Breast epithelium (tissue), 4 donors: ENCODE results near the gene NUP37. TPM values are rescaled to one million over a fixed set of nuclear protein-coding genes. Genes with fewer than 3 reads are reported as not detected.
"Not testable (repeated sequence)": the region's sequence is repeated elsewhere in the genome, so short reads cannot be mapped to it uniquely, and the experiment has no call there.

Experiments
- DNase-seq, 2 donors: peaks; one replicate each; pipeline ENCODE4 v3.0.0-alpha.2; 2019; ENCODE audit warnings: low spot score in 2 of 2
- H3K27ac ChIP-seq, 2 donors: fragments of 200-600 bp; sonication (generic) in 1 of 2; one replicate each; pipeline ENCODE4 v1.5.1; 2016 to 2019; ENCODE audit warnings: mild to moderate bottlenecking in 1 of 2
- H3K27me3 ChIP-seq, 2 donors: fragments of 200-600 bp; sonication (generic) in 1 of 2; one replicate each; pipeline versions ENCODE4 v1.5.1 to v1.6.0; 2017 to 2019; ENCODE audit warnings: control low read depth in 1 of 2, mild to moderate bottlenecking in 1 of 2
- H3K36me3 ChIP-seq: fragments of 200-600 bp; one replicate; pipeline ENCODE4 v1.5.1; 2019
- H3K4me1 ChIP-seq, 2 donors: fragments of 200-600 bp; sonication (generic); one replicate each; pipeline ENCODE4 v1.5.1; 2016 to 2019; ENCODE audit warnings: control low read depth in 1 of 2
- H3K4me3 ChIP-seq, 3 donors: fragments of 200-600 bp; sonication (generic); 1 replicate in 2 of 3; 2 replicates in 1 of 3; pipeline ENCODE4 v1.5.1; 2016 to 2019; ENCODE audit warnings: mild to moderate bottlenecking in 3 of 3, moderate library complexity in 2 of 3
- H3K9me3 ChIP-seq, 2 donors: fragments of 200-600 bp; sonication (generic) in 1 of 2; one replicate each; pipeline ENCODE4 v1.5.1; 2016 to 2019; ENCODE audit warnings: control low read depth in 1 of 2
- POLR2A ChIP-seq: fragments of 450-650 bp; IDR thresholded peaks from one replicate; pipeline ENCODE4 v1.6.1; 2016; ENCODE audit warnings: antibody characterized with exemption, mild to moderate bottlenecking, moderate library complexity
- POLR2AphosphoS5 ChIP-seq, 3 donors: sonication (generic); formaldehyde crosslinking; IDR thresholded peaks; one replicate each; pipeline ENCODE4 v1.6.1; 2017; ENCODE audit warnings: antibody characterized with exemption in 3 of 3
- intact Hi-C: fragments of 100-400 bp; cut with DNase I; formaldehyde crosslinking; loops from one replicate; pipeline ENCODE4 v1.15.1; 2023; ENCODE audit warnings: low total_unique reads
- total RNA-seq, 3 donors: library from RNA; depleted of rRNA; stranded (reverse); fragments of >200 nt; gene quantifications; one replicate each; pipeline ENCODE4 v1.1.0, GENCODE V29; 2016
- TF ChIP-seq, protein P1 (sequence below), 3 donors: fragments of 450-650 bp; IDR thresholded peaks; one replicate each; pipeline ENCODE4 v1.5.1; 2016 to 2017; ENCODE audit warnings: antibody characterized with exemption in 3 of 3, mild to moderate bottlenecking in 3 of 3, moderate library complexity in 3 of 3

The NUP37 gene, protein sequence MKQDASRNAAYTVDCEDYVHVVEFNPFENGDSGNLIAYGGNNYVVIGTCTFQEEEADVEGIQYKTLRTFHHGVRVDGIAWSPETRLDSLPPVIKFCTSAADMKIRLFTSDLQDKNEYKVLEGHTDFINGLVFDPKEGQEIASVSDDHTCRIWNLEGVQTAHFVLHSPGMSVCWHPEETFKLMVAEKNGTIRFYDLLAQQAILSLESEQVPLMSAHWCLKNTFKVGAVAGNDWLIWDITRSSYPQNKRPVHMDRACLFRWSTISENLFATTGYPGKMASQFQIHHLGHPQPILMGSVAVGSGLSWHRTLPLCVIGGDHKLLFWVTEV
- total RNA-seq: 10 to 100 TPM; 16.7 to 17.9 (median 17.9) TPM

DNA sequence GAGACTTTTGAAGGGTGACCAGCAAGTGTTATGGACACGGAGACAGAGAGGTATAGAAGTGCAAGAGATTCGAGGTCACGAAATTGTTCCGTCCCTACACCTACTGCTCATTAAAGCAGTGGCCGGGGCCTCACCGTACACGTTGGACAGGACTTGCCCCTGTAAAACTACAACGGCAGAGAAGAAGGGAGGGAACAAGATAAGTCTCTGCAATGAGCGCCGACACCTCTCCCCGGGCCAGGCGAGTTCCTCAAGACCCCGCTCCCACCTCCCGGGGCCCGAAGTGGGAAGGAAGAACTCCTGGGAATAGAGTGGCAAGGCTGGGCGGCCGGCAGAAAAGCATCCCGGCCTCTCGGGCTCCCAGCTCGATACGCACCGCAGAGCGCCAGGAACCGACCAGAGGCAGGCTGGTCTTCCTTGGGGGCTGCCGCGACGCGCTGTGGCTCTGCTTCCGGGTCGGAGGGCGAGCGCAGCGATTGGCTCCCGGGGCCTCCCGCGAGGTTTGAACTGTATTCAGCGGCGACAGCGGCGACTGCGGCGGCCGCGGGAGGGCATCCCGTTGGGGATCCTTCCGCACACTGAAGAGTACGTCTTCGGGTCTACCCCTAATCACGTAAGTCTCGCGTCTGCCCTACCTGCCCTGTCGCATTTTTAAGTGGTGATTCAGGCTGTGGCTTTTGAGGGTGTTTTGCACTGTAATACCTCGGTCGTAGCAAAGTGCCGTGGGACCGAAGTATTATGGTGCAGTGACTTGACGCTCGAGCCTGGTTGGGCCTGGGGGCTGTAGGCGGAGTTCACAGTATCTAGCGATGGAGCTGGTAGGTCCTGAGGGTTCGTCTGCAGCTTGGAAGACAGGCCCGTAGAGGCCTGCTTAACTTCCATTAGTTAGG, at the start of gene NUP37, which contains the start of gene PARPBP:
TSS of gene NUP37 (minus strand) at position 441 of the 890 bp plus-strand sequence. CDS start 1,596 bp downstream, outside the sequence.
TSS of gene PARPBP (plus strand) at position 510 of the 890 bp plus-strand sequence. CDS start 3,706 bp downstream, outside the sequence.
- Histone ChIP-seq H3K4me3 (peak within 1 kb of the TSS; percentile 69 to 86 (median 83)), H3K4me1 (peaks cover 0 to 5% of the 10 kb centered on the region in 2 donors), H3K36me3 (peaks cover 3% of the 10 kb centered on the region), H3K9me3 (no peaks in the 10 kb centered on the region), H3K27ac (peak within 1 kb of the TSS; percentile 85 to 90), H3K27me3 (no peaks in the 10 kb centered on the region)
- peak; percentile 71 to 85 for DNase-seq
- peak; percentile 38 for TF ChIP-seq POLR2A
- TF ChIP-seq, protein P1, sequence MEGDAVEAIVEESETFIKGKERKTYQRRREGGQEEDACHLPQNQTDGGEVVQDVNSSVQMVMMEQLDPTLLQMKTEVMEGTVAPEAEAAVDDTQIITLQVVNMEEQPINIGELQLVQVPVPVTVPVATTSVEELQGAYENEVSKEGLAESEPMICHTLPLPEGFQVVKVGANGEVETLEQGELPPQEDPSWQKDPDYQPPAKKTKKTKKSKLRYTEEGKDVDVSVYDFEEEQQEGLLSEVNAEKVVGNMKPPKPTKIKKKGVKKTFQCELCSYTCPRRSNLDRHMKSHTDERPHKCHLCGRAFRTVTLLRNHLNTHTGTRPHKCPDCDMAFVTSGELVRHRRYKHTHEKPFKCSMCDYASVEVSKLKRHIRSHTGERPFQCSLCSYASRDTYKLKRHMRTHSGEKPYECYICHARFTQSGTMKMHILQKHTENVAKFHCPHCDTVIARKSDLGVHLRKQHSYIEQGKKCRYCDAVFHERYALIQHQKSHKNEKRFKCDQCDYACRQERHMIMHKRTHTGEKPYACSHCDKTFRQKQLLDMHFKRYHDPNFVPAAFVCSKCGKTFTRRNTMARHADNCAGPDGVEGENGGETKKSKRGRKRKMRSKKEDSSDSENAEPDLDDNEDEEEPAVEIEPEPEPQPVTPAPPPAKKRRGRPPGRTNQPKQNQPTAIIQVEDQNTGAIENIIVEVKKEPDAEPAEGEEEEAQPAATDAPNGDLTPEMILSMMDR (IDR thresholded peaks at IDR 0.05): peak in 1 of 3 donors; percentile 7
- peak; percentile 72 to 91 (median 76) for TF ChIP-seq POLR2AphosphoS5 (IDR thresholded peaks at IDR 0.05)
- intact Hi-C loops: no loop called here

DNA sequence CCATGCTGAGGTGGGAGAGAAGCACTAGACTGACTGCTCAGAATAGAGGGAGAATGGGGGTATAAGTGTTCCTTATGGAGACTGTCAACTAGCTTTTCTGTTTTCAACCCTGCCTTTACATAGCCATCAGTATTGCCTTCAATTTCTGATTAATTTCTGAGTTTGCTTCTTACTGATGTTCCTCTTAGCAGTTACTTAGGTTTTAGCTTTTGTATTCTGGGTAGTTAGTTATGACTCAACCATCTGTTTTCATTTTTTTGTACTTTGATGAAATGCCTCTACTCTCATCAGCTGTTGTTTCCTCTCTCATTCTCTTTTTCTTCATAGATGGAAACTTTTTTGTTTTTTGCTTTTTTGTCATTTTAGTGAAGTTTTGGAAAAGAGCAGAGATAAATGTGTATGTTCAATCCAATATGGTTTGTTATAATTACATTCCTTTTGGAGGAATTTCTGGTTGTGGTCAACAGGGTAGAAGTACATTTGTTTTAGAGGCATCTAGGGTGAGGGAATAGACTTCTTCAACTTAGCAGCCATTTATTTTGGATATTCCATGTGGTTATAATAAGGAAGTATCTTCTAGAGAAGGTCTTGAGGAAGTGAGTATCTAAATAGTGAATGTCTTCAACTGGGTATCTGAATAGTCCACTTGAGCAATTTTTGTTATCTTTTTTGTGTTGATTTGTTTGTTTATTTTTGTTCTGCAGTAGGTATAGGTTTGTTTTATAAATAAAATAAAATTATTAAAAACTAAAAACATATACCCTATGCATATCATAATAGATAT, 48.1 kb upstream of the NUP37 start:
- intact Hi-C loops: no loop called here
- no peak for DNase-seq
- peak overlapping the region in 1 of 2 donors; percentile 28 for H3K27ac ChIP-seq
- no peaks in the 10 kb centered on the region for H3K9me3 ChIP-seq
- H3K4me1 ChIP-seq: no peaks in the 10 kb centered on the region
- no peaks in the 10 kb centered on the region for H3K36me3 ChIP-seq
- TF ChIP-seq POLR2A (no peak), POLR2AphosphoS5 (IDR thresholded peaks at IDR 0.05) (no peak)
- TF ChIP-seq, protein P1 (IDR thresholded peaks at IDR 0.05): no peak
- H3K27me3 ChIP-seq: no peaks in the 10 kb centered on the region
- no peak overlapping the region for H3K4me3 ChIP-seq

DNA sequence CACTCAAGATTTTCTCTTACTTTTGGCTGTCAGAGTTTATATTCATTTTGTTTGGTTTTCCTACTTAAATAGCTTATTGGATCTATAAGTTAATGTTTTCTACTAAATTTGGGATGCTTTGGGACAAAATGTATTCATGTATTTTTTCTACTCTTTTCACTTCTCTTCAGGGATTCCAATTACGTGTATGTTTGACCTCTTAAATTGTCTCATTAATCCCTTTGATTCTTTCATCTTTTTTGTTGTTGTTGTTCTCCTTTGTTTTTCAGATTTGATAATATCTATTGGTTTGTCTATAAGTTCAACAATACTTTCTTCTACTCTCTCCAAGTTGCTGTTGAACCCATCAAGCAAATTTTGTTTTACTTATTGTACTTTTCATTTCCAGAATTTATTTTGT, 43.5 kb upstream of the NUP37 start:
- Histone ChIP-seq H3K27me3 (no peaks in the 10 kb centered on the region), H3K36me3 (no peaks in the 10 kb centered on the region), H3K27ac (no peak overlapping the region), H3K4me3 (no peak overlapping the region), H3K9me3 (no peaks in the 10 kb centered on the region), H3K4me1 (no peaks in the 10 kb centered on the region)
- no peak for TF ChIP-seq POLR2AphosphoS5 (IDR thresholded peaks at IDR 0.05)
- intact Hi-C loops: no loop called here
- no peak for DNase-seq

DNA sequence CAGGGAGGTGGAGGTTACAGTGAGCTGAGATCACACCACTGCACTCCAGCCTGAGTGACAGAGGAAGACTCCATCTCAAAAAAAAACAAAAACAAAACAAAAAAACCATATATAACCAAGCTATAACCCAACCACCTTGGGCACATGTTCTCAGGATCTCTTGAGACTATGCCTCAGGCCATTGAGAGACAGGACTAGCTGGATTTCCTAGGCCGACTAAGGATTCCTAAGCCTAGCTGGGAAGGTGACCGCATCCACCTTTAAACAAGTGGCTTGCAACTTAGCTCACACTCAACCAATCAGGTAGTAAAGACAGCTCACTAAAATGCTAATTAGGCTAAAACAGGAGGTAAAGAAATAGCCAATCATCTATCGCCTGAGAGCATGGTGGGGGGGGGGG, 35.3 kb upstream of the NUP37 start:
- H3K27ac ChIP-seq, H3K27me3 ChIP-seq, intact Hi-C loops, H3K4me3 ChIP-seq, H3K36me3 ChIP-seq, H3K4me1 ChIP-seq, DNase-seq, H3K9me3 ChIP-seq: not testable (repeated sequence)

GRCh38 chr12:102147062-102147587, 27.2 kb upstream of the NUP37 start:
- H3K27me3 ChIP-seq, intact Hi-C loops, DNase-seq: not testable (repeated sequence)

GRCh38 chr12:102144221-102144620, 24.3 kb upstream of the NUP37 start:
- Histone ChIP-seq H3K4me3 (no peak overlapping the region), H3K36me3 (no peaks in the 10 kb centered on the region), H3K27me3 (no peaks in the 10 kb centered on the region), H3K4me1 (no peaks in the 10 kb centered on the region), H3K9me3 (no peaks in the 10 kb centered on the region), H3K27ac (no peak overlapping the region)
- TF ChIP-seq POLR2A (no peak), POLR2AphosphoS5 (IDR thresholded peaks at IDR 0.05) (no peak)
- TF ChIP-seq, protein P1 (IDR thresholded peaks at IDR 0.05): no peak
- intact Hi-C loops: no loop called here
- no peak for DNase-seq

More at GRCh38 chr12:102147062-102147587, 27.2 kb upstream of the NUP37 start:
- H3K9me3 ChIP-seq, H3K27ac ChIP-seq, H3K36me3 ChIP-seq, H3K4me3 ChIP-seq, H3K4me1 ChIP-seq: not testable (repeated sequence)

DNA sequence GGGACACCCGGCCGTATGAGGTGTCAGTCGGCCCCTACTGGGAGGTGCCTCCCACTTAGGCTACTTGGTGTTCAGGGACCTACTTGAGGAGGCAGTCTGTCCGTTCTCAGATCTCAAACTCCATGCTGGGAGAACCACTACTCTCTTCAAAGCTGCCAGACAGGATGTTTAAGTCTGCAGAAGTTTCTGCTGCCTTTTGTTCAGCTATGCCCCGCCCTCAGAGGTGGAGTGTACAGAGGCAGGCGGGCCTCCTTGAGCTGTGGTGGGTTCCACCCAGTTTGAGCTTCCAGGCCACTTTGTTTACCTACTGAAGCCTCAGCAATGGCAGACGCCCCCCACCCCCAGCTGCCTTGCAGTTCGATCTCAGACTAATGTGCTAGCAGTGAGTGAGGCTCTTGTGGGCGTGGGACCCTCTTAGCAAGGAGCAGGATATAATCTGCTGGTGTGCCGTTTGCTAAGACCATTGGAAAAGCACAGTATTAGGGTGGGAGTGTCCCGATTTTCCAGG, 23.0 kb upstream of the NUP37 start:
- H3K36me3 ChIP-seq, intact Hi-C loops, H3K27ac ChIP-seq, H3K4me3 ChIP-seq, DNase-seq, H3K4me1 ChIP-seq, H3K9me3 ChIP-seq, H3K27me3 ChIP-seq: not testable (repeated sequence)

GRCh38 chr12:102137619-102138018, 17.7 kb upstream of the NUP37 start:
- DNase-seq, H3K27ac ChIP-seq, H3K27me3 ChIP-seq, H3K36me3 ChIP-seq, H3K4me3 ChIP-seq, intact Hi-C loops, H3K9me3 ChIP-seq, H3K4me1 ChIP-seq: not testable (repeated sequence)
